ENCODE data around the gene CYP26C1. TPM values are rescaled to one million over a fixed set of nuclear protein-coding genes. Genes with fewer than 3 reads are reported as not detected.
A peak's percentile ranks its signal among the peaks of the same experiment; 100 is the strongest.

The CYP26C1 gene
- polyA plus RNA-seq, 1 donor: not detected

DNA sequence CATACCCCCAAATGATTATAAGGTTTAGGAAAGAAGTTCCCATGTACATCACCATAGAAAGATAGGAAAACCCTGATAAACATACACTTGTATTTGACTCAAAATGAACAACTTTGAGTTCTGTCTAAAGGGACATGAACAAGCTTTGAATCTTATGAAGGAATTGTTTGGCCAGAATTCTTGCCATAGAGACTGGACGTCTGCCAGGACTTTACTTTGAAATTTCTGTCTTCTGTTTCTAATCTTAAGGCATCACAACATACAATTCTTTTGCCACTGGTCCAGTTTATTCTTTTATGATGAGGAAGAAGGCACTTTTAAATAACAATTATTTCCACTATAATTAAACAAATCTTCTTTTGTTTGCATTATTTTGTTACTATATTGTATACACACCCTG lies 26.2 kb upstream of the CYP26C1 start:
- DNase-seq: no peak
- H3K27me3 ChIP-seq (ENCODE audit: control insufficient read depth, insufficient read depth, low read length): no peaks in the 10 kb centered on the region
- 100% methylated on average over 1 of the region's 1 CpG for WGBS (ENCODE audit: insufficient coverage, low lambda C conversion rate)
- H3K4me1 ChIP-seq (ENCODE audit: control insufficient read depth, insufficient read depth, low read length): peaks cover 4% of the 10 kb centered on the region
- H3K36me3 ChIP-seq (ENCODE audit: control insufficient read depth, insufficient read depth, low read length): no peaks in the 10 kb centered on the region
- no peak overlapping the region for H3K27ac ChIP-seq (ENCODE audit: low read length)
- H3K4me3 ChIP-seq (ENCODE audit: low read length): no peak overlapping the region
- no peaks in the 10 kb centered on the region for H3K9me3 ChIP-seq (ENCODE audit: control insufficient read depth, low read depth, low read length)

DNA sequence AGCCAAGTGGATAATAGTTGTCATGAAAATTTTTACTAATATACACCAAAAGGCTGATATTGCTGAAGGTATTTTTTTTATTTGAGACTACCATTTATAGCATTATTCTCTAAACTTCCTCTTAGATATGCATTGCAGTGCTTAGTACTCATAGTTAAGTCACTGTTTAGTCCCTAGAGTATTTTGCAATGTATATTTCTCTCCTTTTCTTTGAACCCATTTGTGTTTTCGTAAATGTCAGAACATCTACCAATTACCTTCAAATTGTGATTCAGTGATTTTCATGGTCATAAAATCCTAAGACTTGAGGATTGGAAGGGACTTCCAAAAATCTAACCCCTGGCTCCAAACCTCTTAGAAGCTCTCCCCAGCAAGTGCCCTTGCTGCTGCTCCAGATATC lies 21.5 kb upstream of the CYP26C1 start:
- H3K27me3 ChIP-seq (ENCODE audit: control insufficient read depth, insufficient read depth, low read length): no peaks in the 10 kb centered on the region
- no peak overlapping the region for H3K4me3 ChIP-seq (ENCODE audit: low read length)
- H3K27ac ChIP-seq (ENCODE audit: low read length): no peak overlapping the region
- WGBS (ENCODE audit: insufficient coverage, low lambda C conversion rate): 100% methylated on average over 1 of the region's 1 CpG
- DNase-seq: no peak
- H3K4me1 ChIP-seq (ENCODE audit: control insufficient read depth, insufficient read depth, low read length): peaks cover 4% of the 10 kb centered on the region
- H3K36me3 ChIP-seq (ENCODE audit: control insufficient read depth, insufficient read depth, low read length): no peaks in the 10 kb centered on the region
- no peaks in the 10 kb centered on the region for H3K9me3 ChIP-seq (ENCODE audit: control insufficient read depth, low read depth, low read length)

DNA sequence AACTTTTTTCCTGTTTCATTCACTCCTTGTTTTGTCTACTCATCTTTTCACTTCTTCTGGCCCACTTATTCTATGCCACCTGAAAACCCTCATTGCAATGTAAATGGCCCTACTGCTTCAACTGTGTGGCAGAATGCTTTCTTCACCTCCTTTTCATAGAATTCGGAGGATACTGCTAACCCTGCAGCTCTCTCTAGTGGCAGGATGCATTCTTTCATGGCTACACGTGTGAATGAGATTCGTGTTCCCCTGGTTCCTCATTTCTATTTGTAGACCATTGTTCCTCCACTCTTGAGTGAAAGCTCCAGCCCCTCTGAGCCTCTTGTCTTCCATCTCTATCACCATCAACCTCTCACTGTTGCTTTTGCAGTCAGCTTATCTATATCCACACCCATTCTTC lies 20.9 kb upstream of the CYP26C1 start:
- H3K9me3 ChIP-seq (ENCODE audit: control insufficient read depth, low read depth, low read length): no peaks in the 10 kb centered on the region
- H3K27ac ChIP-seq (ENCODE audit: low read length): no peak overlapping the region
- WGBS (ENCODE audit: insufficient coverage, low lambda C conversion rate): 25% methylated on average over 3 of the region's 3 CpGs
- no peaks in the 10 kb centered on the region for H3K27me3 ChIP-seq (ENCODE audit: control insufficient read depth, insufficient read depth, low read length)
- no peak for DNase-seq
- peaks cover 4% of the 10 kb centered on the region for H3K4me1 ChIP-seq (ENCODE audit: control insufficient read depth, insufficient read depth, low read length)
- no peaks in the 10 kb centered on the region for H3K36me3 ChIP-seq (ENCODE audit: control insufficient read depth, insufficient read depth, low read length)
- H3K4me3 ChIP-seq (ENCODE audit: low read length): no peak overlapping the region

- 83% methylated on average over 1 of the region's 3 CpGs for WGBS (ENCODE audit: insufficient coverage, low lambda C conversion rate)
- Histone ChIP-seq H3K4me1 (ENCODE audit: control insufficient read depth, insufficient read depth, low read length) (no peaks in the 10 kb centered on the region), H3K27me3 (ENCODE audit: control insufficient read depth, insufficient read depth, low read length) (peaks cover 5% of the 10 kb centered on the region), H3K9me3 (ENCODE audit: control insufficient read depth, low read depth, low read length) (no peaks in the 10 kb centered on the region), H3K27ac (ENCODE audit: low read length) (no peak overlapping the region), H3K36me3 (ENCODE audit: control insufficient read depth, insufficient read depth, low read length) (no peaks in the 10 kb centered on the region), H3K4me3 (ENCODE audit: low read length) (no peak overlapping the region)
- DNase-seq: no peak
Observed at GRCh38 chr10:93054486-93054885, 6.1 kb upstream of the CYP26C1 start.

DNA sequence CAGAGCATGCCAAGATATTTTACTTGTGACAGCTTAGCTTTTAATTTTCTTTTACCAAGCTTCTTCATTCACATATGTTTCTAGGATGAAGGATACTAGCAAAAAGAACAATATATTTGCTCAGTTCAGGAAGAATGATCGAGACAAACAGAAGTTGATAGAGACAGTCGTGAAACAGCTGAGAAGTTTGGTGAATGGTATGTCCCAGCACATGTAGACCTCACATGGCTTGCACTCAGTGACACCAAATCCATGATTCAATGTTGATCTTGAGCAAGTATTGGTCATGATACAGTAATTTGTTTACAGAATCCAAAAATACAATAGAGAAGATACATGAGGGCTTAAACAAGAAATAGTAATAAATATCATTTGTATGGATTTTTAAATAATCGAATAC lies 2.5 kb upstream of the CYP26C1 start:
- DNase-seq: no peak
- Histone ChIP-seq H3K36me3 (ENCODE audit: control insufficient read depth, insufficient read depth, low read length) (no peaks in the 10 kb centered on the region), H3K9me3 (ENCODE audit: control insufficient read depth, low read depth, low read length) (peaks cover 6% of the 10 kb centered on the region), H3K4me1 (ENCODE audit: control insufficient read depth, insufficient read depth, low read length) (peaks cover 18% of the 10 kb centered on the region), H3K27ac (ENCODE audit: low read length) (no peak overlapping the region), H3K27me3 (ENCODE audit: control insufficient read depth, insufficient read depth, low read length) (peaks cover 41% of the 10 kb centered on the region), H3K4me3 (ENCODE audit: low read length) (no peak overlapping the region)
- WGBS (ENCODE audit: insufficient coverage, low lambda C conversion rate): 100% methylated on average over 1 of the region's 3 CpGs

DNA sequence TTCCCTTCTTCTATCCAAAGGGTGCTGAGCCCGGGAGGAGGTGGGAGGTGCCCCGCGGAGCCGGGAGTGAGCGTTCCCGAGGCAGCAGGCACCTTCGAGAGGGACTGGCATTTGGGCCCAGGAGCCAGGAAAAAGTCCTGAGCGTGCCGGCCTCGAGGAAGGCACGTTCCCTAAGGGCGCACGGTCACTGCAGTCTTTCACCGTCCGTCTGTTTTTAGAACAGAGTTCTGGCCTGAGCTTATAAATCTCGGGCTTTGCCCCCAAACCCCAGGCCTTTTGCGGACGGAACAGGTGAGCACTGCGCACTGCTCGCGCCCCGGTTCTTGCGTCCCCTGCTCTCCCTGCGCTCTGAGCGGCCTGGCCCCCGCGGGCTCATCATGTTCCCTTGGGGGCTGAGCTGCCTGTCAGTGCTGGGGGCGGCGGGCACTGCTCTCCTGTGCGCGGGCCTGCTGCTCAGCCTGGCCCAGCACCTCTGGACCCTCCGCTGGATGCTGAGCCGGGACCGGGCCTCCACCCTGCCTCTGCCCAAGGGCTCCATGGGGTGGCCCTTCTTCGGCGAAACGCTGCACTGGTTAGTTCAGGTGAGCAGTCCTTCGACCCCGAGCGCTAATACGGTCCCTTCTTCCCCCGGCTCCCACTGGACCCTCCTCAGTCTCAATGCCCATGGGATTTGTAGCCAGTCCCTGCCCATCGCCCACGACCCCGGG lies 442 bp downstream of the CYP26C1 start:
- no peaks in the 10 kb centered on the region for H3K36me3 ChIP-seq (ENCODE audit: control insufficient read depth, insufficient read depth, low read length)
- DNase-seq: no peak
- no CpG with 5 or more reads among the region's 45 CpGs for WGBS (ENCODE audit: insufficient coverage, low lambda C conversion rate)

DNA sequence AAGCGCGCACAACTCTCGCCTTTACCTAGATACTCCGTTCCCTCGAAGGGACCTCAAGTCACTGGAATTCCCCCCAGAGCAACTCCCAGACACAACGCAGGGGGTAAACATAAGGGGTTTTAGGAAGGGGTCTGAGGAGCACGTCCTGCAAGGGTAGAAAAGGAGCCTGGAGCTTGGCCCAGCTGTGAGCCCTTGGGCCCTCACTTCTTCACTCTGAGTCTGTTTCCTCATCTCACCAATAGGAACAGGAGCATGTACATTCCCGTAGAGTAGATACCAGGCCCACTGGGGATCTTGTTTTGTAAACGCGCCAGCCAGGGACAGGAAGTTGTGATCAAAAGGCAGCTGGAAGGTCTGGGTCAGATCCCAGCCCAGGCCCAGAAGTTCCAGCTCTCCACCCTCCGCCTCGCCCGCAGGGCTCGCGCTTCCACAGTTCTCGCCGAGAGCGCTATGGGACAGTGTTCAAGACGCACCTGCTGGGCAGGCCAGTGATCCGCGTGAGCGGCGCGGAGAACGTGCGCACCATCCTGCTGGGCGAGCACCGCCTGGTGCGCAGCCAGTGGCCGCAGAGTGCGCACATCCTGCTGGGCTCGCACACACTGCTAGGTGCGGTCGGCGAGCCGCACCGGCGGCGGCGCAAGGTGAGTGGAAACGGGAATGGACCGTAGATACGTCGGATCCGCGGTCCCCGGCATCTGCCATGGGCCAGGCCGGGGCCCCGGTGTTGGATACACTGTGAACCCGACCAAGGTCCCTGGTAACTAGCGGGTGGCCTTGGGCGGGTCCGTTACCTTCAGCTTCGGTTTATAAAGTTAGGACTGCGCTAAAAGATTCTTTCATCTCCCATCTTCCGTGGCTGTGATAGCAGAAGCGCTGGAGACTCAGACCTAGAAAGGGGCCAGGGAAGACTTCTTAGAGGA lies 1.3 kb downstream of the CYP26C1 start:
- Histone ChIP-seq H3K4me1 (ENCODE audit: control insufficient read depth, insufficient read depth, low read length) (peaks cover 20% of the 10 kb centered on the region), H3K27me3 (ENCODE audit: control insufficient read depth, insufficient read depth, low read length) (peaks cover 78% of the 10 kb centered on the region), H3K9me3 (ENCODE audit: control insufficient read depth, low read depth, low read length) (peaks cover 9% of the 10 kb centered on the region), H3K36me3 (ENCODE audit: control insufficient read depth, insufficient read depth, low read length) (no peaks in the 10 kb centered on the region), H3K4me3 (ENCODE audit: low read length) (peak overlapping the region; percentile 13), H3K27ac (ENCODE audit: low read length) (no peak overlapping the region)
- DNase-seq: peak in 1 of 2 donors; percentile 44
- no CpG with 5 or more reads among the region's 57 CpGs for WGBS (ENCODE audit: insufficient coverage, low lambda C conversion rate)

More for the DNA sequence above, 442 bp downstream of the CYP26C1 start:
- Histone ChIP-seq H3K9me3 (ENCODE audit: control insufficient read depth, low read depth, low read length) (peaks cover 9% of the 10 kb centered on the region), H3K4me3 (ENCODE audit: low read length) (no peak overlapping the region), H3K4me1 (ENCODE audit: control insufficient read depth, insufficient read depth, low read length) (peaks cover 20% of the 10 kb centered on the region), H3K27me3 (ENCODE audit: control insufficient read depth, insufficient read depth, low read length) (peaks cover 70% of the 10 kb centered on the region), H3K27ac (ENCODE audit: low read length) (no peak overlapping the region)

- Histone ChIP-seq H3K4me3 (ENCODE audit: low read length) (peak overlapping the region; percentile 13), H3K4me1 (ENCODE audit: control insufficient read depth, insufficient read depth, low read length) (peaks cover 20% of the 10 kb centered on the region), H3K36me3 (ENCODE audit: control insufficient read depth, insufficient read depth, low read length) (no peaks in the 10 kb centered on the region), H3K27ac (ENCODE audit: low read length) (no peak overlapping the region), H3K9me3 (ENCODE audit: control insufficient read depth, low read depth, low read length) (peaks cover 9% of the 10 kb centered on the region), H3K27me3 (ENCODE audit: control insufficient read depth, insufficient read depth, low read length) (peaks cover 86% of the 10 kb centered on the region)
- WGBS (ENCODE audit: insufficient coverage, low lambda C conversion rate): no CpG with 5 or more reads among the region's 68 CpGs
- DNase-seq: peak in 1 of 2 donors; percentile 68
Observed at GRCh38 chr10:93062514-93063143, 2.0 kb downstream of the CYP26C1 start.

DNA sequence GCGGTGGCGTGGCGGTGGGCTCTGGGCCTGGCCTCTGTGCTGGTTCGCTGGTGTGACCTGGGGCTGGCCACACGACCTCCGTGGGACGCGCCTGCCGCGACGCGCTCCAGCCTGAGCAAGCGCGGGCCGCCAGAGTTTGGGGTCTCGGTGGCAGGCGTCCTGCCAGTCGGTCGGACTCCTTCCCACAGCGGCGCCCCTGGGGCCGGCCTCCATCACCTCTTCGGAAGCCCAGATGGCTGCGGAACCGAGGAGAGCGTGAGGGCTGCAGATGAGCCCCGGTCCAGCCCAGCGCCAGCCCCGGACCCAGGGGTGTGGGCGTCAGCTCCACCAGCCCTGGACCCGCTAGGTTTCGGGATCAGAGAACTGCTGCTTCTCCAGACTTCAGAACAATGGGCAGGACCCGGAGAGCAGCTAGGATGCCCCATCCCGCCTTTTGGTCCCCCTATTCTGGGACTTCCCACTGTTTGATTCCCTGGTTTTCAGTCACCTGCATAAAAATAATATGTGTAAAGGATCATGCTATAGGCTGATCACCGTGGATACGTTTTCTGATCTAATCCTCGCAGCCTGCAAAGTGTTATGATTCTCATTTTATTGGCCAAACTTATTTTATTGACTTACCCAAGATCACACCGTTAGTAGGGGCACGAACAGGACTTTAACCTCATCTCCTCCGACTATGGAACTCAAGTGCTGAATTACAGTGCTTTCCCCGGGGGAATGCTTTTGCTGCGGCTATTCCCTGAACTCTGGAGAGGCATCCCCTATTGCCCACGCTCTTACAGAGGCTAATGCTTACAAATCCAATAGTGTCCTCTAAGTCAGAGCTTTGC lies 2.8 kb downstream of the CYP26C1 start:
- Histone ChIP-seq H3K36me3 (ENCODE audit: control insufficient read depth, insufficient read depth, low read length) (no peaks in the 10 kb centered on the region), H3K27ac (ENCODE audit: low read length) (no peak overlapping the region), H3K4me3 (ENCODE audit: low read length) (no peak overlapping the region), H3K9me3 (ENCODE audit: control insufficient read depth, low read depth, low read length) (peaks cover 9% of the 10 kb centered on the region), H3K4me1 (ENCODE audit: control insufficient read depth, insufficient read depth, low read length) (peaks cover 20% of the 10 kb centered on the region), H3K27me3 (ENCODE audit: control insufficient read depth, insufficient read depth, low read length) (peaks cover 93% of the 10 kb centered on the region)
- WGBS (ENCODE audit: insufficient coverage, low lambda C conversion rate): 16% methylated on average over 4 of the region's 43 CpGs
- DNase-seq: no peak
